ENCODE results near the gene NBL1. TPM values are rescaled to one million over a fixed set of nuclear protein-coding genes. Genes with fewer than 3 reads are reported as not detected.

NBL1 gene
- total and polyA plus RNA-seq, 2 of the 4 experiments (the other 2 are of a cell fraction) = 14.0 to 54.2 TPM

GRCh38 chr1:19683351-19683750 is 39.2 kb downstream of the NBL1 start:
- H3K56ac ChIP-seq (ENCODE audit: extremely low read depth, insufficient read depth, low read length) = no peak overlapping the region
- BruUV-seq (replicated peaks) = no TSS peak
- no peak overlapping the region for H3K4ac ChIP-seq (ENCODE audit: low read depth, low read length)
- peaks cover 5% of the 10 kb centered on the region; the same call in 1 of the 2 replicates for H3K36me3 ChIP-seq (ENCODE audit: control insufficient read depth, insufficient read depth, low read length)
- no peaks in the 10 kb centered on the region for H3K4me1 ChIP-seq (ENCODE audit: control insufficient read depth, insufficient read depth, low read length)
- no peak overlapping the region for H3K4me3 ChIP-seq (ENCODE audit: insufficient read depth, low read depth, low read length)
- WGBS, 2 experiments (ENCODE audit: extremely low coverage in 2 of 2, insufficient read length in 1 of 2) = 88% methylated on average over 3 of the region's 8 CpGs; no CpG with 5 or more reads in 1 of the 2 experiments
- CTCF ChIA-PET = no interaction called here
- H3K79me1 ChIP-seq (ENCODE audit: low read depth in 1 of 2, low read length in 2 of 2) = no peaks in the 10 kb centered on the region
- POLR2A ChIA-PET (ENCODE audit: unreplicated experiment) = no interaction called here
- no peak overlapping the region for H3K23ac ChIP-seq (ENCODE audit: low read depth, low read length)
- no peak overlapping the region for H3K14ac ChIP-seq (replicated peaks; ENCODE audit: low read depth, low read length)
- H3K27ac ChIP-seq (ENCODE audit: insufficient read depth, low read length) = no peak overlapping the region
- no peaks in the 10 kb centered on the region for H3K27me3 ChIP-seq (ENCODE audit: control insufficient read depth, insufficient read depth, low read length)
- no peak overlapping the region for H3K4me2 ChIP-seq (ENCODE audit: low read depth, low read length)
- no peak overlapping the region for H4K8ac ChIP-seq (ENCODE audit: low read depth in 2 of 2, low read length in 2 of 2)
- no peak overlapping the region for H2AK9ac ChIP-seq (replicated peaks; ENCODE audit: low read depth, low read length, poor library complexity)
- dilution Hi-C loops (cut with HindIII; ENCODE audit: low sequenced_read_pairs, unreplicated experiment) (no loop called here), in situ Hi-C loops (cut with MboI; ENCODE audit: low sequenced_read_pairs) (no loop called here), intact Hi-C loops (cut with micrococcal nuclease) (no loop called here)
- no peak overlapping the region for H2BK5ac ChIP-seq (ENCODE audit: low read depth, low read length, poor library complexity, severe bottlenecking)
- H3K9me3 ChIP-seq (ENCODE audit: control insufficient read depth, insufficient read depth, low read length) = peaks cover 3% of the 10 kb centered on the region; the same call in 1 of the 2 replicates
- H4K91ac ChIP-seq (ENCODE audit: insufficient read depth, low read depth, low read length) = no peak overlapping the region
- H3K9ac ChIP-seq (ENCODE audit: low read depth, low read length) = no peak overlapping the region
- no peaks in the 10 kb centered on the region; the same call in 1 of the 2 replicates for H3K9me1 ChIP-seq (ENCODE audit: insufficient read depth, low read length)
- ATAC-seq (ENCODE audit: low read depth) (no peak), DNase-seq (peak; percentile 5)
- no peak overlapping the region for H2BK15ac ChIP-seq (ENCODE audit: low read depth, low read length)
- no peak overlapping the region for H2AK5ac ChIP-seq (ENCODE audit: low read depth, low read length)
- no peak overlapping the region for H4K5ac ChIP-seq (ENCODE audit: low read depth, low read length)
- no peak overlapping the region for H2AFZ ChIP-seq (replicated peaks; ENCODE audit: low read length, poor library complexity)
- H4K20me1 ChIP-seq (ENCODE audit: insufficient read depth, low read length) = no peaks in the 10 kb centered on the region; the same call in none of the 2 replicates
- no peak overlapping the region for H2BK20ac ChIP-seq (ENCODE audit: low read depth, low read length)
- TF ChIP-seq ELK1 (IDR thresholded peaks at IDR 0.05; ENCODE audit: borderline replicate concordance, low read depth, low read length) = no peak
- no peak for TF ChIP-seq CEBPB (IDR thresholded peaks at IDR 0.05; ENCODE audit: low read depth, low read length)
- TF ChIP-seq MAFK (IDR thresholded peaks at IDR 0.05; ENCODE audit: low read depth, low read length) = no peak
- TF ChIP-seq CHD1 (IDR thresholded peaks at IDR 0.05; ENCODE audit: low read depth, low read length) = no peak
- TF ChIP-seq POLR2A (IDR thresholded peaks at IDR 0.05; ENCODE audit: low read depth, low read length) = no peak
- no peak for TF ChIP-seq USF2 (IDR thresholded peaks at IDR 0.05; ENCODE audit: low read depth, low read length)
- TF ChIP-seq SMC3 (IDR thresholded peaks at IDR 0.05; ENCODE audit: low read depth, low read length) = no peak
- no peak for TF ChIP-seq RCOR1 (IDR thresholded peaks at IDR 0.05; ENCODE audit: insufficient replicate concordance, low read length)
- no peak for TF ChIP-seq RFX5 (IDR thresholded peaks at IDR 0.05; ENCODE audit: low read depth, low read length)
- TF ChIP-seq MAZ (IDR thresholded peaks at IDR 0.05; ENCODE audit: borderline replicate concordance, low read depth, low read length) = no peak
- TF ChIP-seq BHLHE40 (IDR thresholded peaks at IDR 0.05; ENCODE audit: low read depth, low read length) = no peak
- no peak for TF ChIP-seq RAD21 (IDR thresholded peaks at IDR 0.05; ENCODE audit: low read length)
- no peak for TF ChIP-seq MXI1 (IDR thresholded peaks at IDR 0.05; ENCODE audit: borderline replicate concordance, low read depth, low read length)
- TF ChIP-seq FOS (IDR thresholded peaks at IDR 0.05; ENCODE audit: low read depth, low read length) = no peak
- no peak for TF ChIP-seq NFE2L2 (IDR thresholded peaks at IDR 0.05; ENCODE audit: low read depth, low read length)
- no peak for TF ChIP-seq CTCF (conservative IDR thresholded peaks at IDR 0.05; ENCODE audit: low read depth, low read length)
- no peak overlapping the region for H2BK120ac ChIP-seq (ENCODE audit: low read depth, low read length)
- H3K18ac ChIP-seq (ENCODE audit: low read depth, low read length) = no peak overlapping the region

All from IMR-90 (cell line).